ENCODE measurements around the gene GOLGA3.
"Not testable (repeated sequence)": the region's sequence is repeated elsewhere in the genome, so short reads cannot be mapped to it uniquely, and the experiment has no call there.

GOLGA3 gene

GRCh38 chr12:132779781-132780353 lies 48.8 kb downstream of the GOLGA3 start:
- TF ChIP-seq POLR2AphosphoS5 (IDR thresholded peaks at IDR 0.05; ENCODE audit: borderline replicate concordance, low read depth, low read length) = no peak
- TF ChIP-seq FOXP2 (optimal IDR thresholded peaks at IDR 0.05; ENCODE audit: control extremely low read depth, extremely low read length, insufficient read depth) = no peak
- no peak for TF ChIP-seq EZH2 (IDR thresholded peaks at IDR 0.05)
- Histone ChIP-seq H3K9me3 (ENCODE audit: low read depth, low read length) (no peaks in the 10 kb centered on the region), H3K9ac (ENCODE audit: insufficient read length) (no peak overlapping the region), H3K4me3 (no peak overlapping the region), H3K27ac (no peak overlapping the region), H3K36me3 (ENCODE audit: insufficient read depth, low read length) (peaks cover 57% of the 10 kb centered on the region; the same call in 1 of the 2 replicates)
- no peak for DNase-seq (ENCODE audit: low read depth, low spot score)

DNA sequence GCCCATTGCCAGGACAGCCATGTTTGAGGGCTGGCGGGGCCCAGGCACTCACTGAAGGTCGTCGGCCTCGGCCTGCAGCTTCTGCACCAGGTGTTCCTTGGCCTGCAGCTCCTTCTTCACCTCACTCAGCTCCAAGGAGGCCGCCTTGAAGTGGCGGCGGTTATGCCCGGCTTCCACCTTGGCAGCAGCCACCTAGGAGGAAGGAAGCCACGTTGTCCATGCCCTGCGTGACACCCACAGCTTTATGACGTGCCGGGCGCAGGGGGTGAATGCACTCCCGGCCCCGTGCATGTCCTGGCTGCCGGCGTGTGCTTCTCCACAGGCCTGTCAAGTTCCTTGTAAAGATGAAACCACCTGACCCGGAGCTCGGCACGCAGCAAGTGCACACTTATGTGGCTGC lies 51.1 kb downstream of the GOLGA3 start:
- Histone ChIP-seq H3K4me3 (no peak overlapping the region), H3K27ac (no peak overlapping the region), H3K9ac (ENCODE audit: insufficient read length) (no peak overlapping the region), H3K9me3 (ENCODE audit: low read depth, low read length) (no peaks in the 10 kb centered on the region), H3K36me3 (ENCODE audit: insufficient read depth, low read length) (peaks cover 57% of the 10 kb centered on the region; the same call in 1 of the 2 replicates)
- DNase-seq (ENCODE audit: low read depth, low spot score) = no peak
- no peak for TF ChIP-seq FOXP2 (optimal IDR thresholded peaks at IDR 0.05; ENCODE audit: control extremely low read depth, extremely low read length, insufficient read depth)

DNA sequence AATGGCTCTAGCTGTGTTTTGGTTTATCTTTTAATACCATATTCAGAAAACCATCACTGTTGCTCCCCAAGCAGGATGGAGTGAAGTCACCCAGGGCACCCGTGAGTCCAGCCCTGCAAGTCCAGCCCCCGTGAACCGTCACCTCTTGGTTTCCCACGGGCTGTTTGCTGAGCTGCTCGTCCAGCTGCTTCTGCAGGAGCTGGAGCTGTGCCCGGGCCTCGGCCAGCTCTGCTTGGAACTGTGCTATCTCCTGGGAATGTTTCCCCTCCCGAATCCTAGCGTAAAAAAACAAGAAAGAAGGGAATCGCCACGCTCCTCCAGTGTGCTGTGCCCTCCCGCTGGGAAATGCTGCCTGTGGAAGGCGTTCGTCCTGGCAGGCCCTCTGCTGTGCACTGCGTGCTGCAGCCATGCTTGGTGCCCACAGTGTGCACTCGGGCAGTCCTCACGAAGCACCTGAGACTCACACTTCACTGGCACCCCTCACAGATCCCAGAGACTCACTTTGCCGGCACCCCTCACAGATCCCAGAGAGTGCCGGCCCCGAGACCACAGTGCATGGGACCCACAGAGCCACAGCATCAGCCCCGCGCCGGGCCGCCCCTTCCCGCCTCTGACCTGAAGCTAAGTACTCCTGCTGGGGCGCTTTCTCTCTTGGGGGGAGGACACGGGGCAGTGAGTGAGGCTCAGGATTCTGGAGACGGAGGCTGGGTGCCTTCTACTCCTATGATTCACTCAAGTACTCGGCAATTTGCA lies 51.7 kb downstream of the GOLGA3 start:
- TF ChIP-seq EZH2 (IDR thresholded peaks at IDR 0.05) (no peak), FOXP2 (optimal IDR thresholded peaks at IDR 0.05; ENCODE audit: control extremely low read depth, extremely low read length, insufficient read depth) (no peak), POLR2AphosphoS5 (IDR thresholded peaks at IDR 0.05; ENCODE audit: borderline replicate concordance, low read depth, low read length) (no peak)
- Histone ChIP-seq H3K27ac (no peak overlapping the region), H3K9ac (ENCODE audit: insufficient read length) (no peak overlapping the region), H3K9me3 (ENCODE audit: low read depth, low read length) (no peaks in the 10 kb centered on the region), H3K4me3 (no peak overlapping the region), H3K36me3 (ENCODE audit: insufficient read depth, low read length) (peaks cover 57% of the 10 kb centered on the region; the same call in 1 of the 2 replicates)
- DNase-seq (ENCODE audit: low read depth, low spot score) = no peak

DNA sequence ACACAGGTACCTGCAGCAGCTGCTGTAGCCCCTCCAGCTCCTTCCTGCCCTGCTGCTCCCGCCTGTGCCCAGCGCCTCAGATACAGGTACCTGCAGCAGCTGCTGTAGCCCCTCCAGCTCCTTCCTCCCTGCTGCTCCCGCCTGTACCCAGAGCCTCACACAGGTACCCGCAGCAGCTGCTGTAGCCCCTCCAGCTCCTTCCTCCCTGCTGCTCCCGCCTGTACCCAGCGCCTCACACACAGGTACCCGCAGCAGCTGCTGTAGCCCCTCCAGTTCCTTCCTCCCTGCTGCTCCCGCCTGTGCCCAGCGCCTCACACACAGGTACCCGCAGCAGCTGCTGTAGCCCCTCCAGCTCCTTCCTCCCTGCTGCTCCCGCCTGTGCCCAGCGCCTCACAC lies 52.4 kb downstream of the GOLGA3 start:
- H3K36me3 ChIP-seq (ENCODE audit: insufficient read depth, low read length) = peaks cover 52% of the 10 kb centered on the region; the same call in 1 of the 2 replicates
- H3K4me3 ChIP-seq = not testable (repeated sequence)

DNA sequence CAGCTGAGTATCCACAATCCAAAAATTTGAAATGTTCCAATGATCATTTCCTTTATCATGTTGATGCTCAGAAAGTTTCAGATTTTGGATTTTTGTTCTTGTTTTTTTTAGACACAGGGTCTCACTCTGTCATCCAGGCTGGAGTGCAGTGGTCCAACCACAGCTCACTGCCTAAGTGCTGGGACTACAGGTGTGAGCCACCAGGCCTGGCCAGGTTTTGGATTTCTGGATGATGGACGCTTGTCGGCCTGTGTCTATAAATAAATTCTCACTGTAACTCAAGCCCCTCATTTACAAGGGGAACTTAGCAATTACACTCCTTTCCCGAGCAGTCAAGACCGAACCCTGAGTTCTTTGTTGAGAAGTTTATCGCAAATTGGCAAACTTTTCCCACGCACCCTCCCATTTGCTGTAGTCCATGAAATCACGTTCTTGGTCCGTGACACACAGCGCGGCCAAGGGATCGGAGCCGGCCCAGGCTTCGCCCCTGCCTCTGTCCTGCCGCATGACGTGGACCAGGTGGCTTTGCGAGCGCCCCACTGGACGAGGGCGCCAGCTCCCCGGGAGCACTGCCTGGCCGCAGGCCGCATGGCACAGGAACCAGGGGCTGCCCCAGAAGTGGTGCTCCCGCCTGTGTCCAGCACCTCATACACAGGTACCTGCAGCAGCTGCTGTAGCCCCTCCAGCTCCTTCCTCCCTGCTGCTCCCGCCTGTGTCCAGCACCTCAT lies 53.0 kb downstream of the GOLGA3 start:
- peaks cover 47% of the 10 kb centered on the region; the same call in 1 of the 2 replicates for H3K36me3 ChIP-seq (ENCODE audit: insufficient read depth, low read length)
- no peak for DNase-seq (ENCODE audit: low read depth, low spot score)
- TF ChIP-seq POLR2AphosphoS5 (IDR thresholded peaks at IDR 0.05; ENCODE audit: borderline replicate concordance, low read depth, low read length) (no peak), FOXP2 (optimal IDR thresholded peaks at IDR 0.05; ENCODE audit: control extremely low read depth, extremely low read length, insufficient read depth) (no peak), EZH2 (IDR thresholded peaks at IDR 0.05) (no peak)
- no peak overlapping the region for H3K4me3 ChIP-seq
- no peak overlapping the region for H3K27ac ChIP-seq
- H3K9ac ChIP-seq (ENCODE audit: insufficient read length) = no peak overlapping the region
- H3K9me3 ChIP-seq (ENCODE audit: low read depth, low read length) = no peaks in the 10 kb centered on the region

More for the DNA sequence above, 52.4 kb downstream of the GOLGA3 start:
- DNase-seq (ENCODE audit: low read depth, low spot score); H3K9ac ChIP-seq (ENCODE audit: insufficient read length); H3K27ac ChIP-seq; H3K9me3 ChIP-seq (ENCODE audit: low read depth, low read length): not testable (repeated sequence)

GRCh38 chr12:132774646-132775275 lies 53.9 kb downstream of the GOLGA3 start:
- Histone ChIP-seq H3K9me3 (ENCODE audit: low read depth, low read length) (no peaks in the 10 kb centered on the region), H3K4me3 (no peak overlapping the region), H3K9ac (ENCODE audit: insufficient read length) (no peak overlapping the region), H3K27ac (no peak overlapping the region; the same call in 1 of the 2 replicates), H3K36me3 (ENCODE audit: insufficient read depth, low read length) (peaks cover 38% of the 10 kb centered on the region; the same call in 1 of the 2 replicates)
- no peak for TF ChIP-seq EZH2 (IDR thresholded peaks at IDR 0.05)
- no peak for TF ChIP-seq POLR2AphosphoS5 (IDR thresholded peaks at IDR 0.05; ENCODE audit: borderline replicate concordance, low read depth, low read length)
- no peak for TF ChIP-seq FOXP2 (optimal IDR thresholded peaks at IDR 0.05; ENCODE audit: control extremely low read depth, extremely low read length, insufficient read depth)
- no peak for DNase-seq (ENCODE audit: low read depth, low spot score)

- TF ChIP-seq FOXP2 (optimal IDR thresholded peaks at IDR 0.05; ENCODE audit: control extremely low read depth, extremely low read length, insufficient read depth) = no peak
- DNase-seq (ENCODE audit: low read depth, low spot score) = no peak
- Histone ChIP-seq H3K27ac (no peak overlapping the region), H3K36me3 (ENCODE audit: insufficient read depth, low read length) (peaks cover 34% of the 10 kb centered on the region; the same call in 1 of the 2 replicates), H3K9ac (ENCODE audit: insufficient read length) (no peak overlapping the region), H3K4me3 (no peak overlapping the region), H3K9me3 (ENCODE audit: low read depth, low read length) (no peaks in the 10 kb centered on the region)
Observed at GRCh38 chr12:132774159-132774558, 54.5 kb downstream of the GOLGA3 start.
